ENCODE data around the gene FZR1.

Gene FZR1

DNA sequence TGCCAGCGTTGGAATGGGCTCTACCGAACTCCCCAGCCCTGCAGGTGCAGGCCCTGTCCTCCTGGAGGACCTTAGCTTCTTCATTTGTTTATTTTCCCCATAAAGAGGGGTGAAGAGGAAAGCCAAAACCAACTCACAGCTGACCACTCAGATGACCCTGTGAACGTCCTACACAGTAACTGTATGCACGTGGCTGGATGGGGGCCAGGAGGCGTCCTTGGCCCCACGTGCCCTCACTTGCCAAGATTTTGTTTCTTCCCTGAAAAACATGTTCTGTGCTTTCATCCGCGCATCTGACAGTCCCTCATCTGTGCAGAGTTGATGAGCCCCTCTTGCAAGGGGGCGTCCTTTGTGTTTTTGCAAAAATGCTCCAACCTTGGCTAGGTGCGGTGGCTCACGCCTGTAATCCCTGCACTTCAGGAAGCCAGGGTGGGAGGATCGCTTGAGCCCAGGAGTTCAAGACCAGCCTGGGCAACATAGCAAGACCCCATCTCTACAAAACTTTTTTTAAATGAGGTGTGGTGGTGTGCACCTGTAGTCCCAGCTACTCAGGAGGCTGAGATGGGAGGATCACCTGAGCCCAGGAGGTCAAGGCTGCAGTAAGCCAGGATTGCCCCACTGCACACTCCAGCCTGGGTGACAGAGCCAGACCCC lies 27.6 kb downstream of the FZR1 start:
- DNase-seq: no peak

DNA sequence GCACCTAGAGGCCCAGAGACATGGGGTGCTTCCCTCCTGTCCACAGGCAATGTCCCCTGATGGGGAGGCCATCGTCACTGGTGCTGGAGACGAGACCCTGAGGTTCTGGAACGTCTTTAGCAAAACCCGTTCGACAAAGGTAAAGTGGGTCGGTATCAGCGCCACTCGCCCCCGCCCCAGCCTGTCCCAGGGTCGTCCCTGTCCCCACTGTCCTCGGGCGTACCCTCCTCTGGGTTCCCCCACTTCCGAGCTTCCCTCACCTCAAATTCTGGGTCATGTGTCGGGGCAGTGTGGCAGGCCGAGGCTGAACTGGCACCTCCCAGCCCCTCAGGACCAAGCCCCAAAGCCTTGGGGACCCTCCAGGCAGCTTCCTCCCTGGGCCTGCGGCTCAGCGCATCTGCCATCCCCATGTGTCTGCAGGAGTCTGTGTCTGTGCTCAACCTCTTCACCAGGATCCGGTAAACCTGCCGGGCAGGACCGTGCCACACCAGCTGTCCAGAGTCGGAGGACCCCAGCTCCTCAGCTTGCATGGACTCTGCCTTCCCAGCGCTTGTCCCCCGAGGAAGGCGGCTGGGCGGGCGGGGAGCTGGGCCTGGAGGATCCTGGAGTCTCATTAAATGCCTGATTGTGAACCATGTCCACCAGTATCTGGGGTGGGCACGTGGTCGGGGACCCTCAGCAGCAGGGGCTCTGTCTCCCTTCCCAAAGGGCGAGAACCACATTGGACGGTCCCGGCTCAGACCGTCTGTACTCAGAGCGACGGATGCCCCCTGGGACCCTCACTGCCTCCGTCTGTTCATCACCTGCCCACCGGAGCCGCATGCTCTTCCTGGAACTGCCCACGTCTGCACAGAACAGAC lies 28.5 kb downstream of the FZR1 start:
- DNase-seq: no peak

DNA sequence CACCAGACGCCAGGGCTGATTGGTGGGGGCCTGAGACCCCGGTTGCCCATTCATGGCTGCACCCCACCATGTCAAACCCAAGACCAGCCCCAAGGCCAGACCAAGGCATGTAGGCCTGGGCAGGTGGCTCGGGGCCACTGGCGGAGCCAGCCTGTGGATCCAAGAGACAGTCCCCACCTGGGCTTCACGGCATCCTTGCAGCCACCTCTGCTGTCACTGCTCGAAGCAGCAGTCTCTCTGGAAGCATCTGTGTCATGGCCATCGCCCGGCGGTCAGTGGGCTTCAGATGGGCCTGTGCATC lies 29.1 kb downstream of the FZR1 start:
- DNase-seq: no peak

DNA sequence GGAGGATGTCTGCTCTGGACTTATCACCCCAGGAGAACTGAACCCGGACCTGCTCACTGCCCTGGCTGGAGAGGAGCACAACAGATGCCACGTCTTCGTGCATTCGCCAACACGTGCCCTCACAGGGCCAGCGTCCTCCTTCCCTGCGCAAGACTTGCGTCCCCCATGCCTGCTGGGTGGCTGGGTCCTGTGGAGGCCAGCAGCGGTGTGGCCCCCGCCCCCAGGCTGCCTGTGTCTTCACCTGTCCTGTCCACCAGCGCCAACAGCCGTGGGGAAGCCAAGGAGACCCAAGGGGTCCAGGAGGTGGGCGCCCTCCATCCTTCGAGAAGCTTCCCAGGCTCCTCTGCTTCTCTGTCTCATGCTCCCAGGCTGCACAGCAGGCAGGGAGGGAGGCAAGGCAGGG lies 29.5 kb downstream of the FZR1 start:
- no peak for DNase-seq

DNA sequence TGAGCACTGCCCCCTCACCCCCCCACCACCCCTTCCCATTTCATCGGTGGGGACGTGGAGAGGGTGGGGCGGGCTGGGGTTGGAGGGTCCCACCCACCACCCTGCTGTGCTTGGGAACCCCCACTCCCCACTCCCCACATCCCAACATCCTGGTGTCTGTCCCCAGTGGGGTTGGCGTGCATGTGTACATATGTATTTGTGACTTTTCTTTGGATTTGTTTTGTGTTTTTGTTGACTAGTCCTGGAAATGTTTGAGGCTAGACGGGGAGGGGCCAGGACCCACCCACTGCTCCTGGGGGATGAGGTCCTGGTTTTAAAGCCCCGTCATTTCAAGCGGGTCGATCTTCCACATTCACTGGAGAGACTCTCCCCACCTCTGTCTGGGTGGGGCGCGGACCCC lies 29.9 kb downstream of the FZR1 start:
- DNase-seq: no peak

DNA sequence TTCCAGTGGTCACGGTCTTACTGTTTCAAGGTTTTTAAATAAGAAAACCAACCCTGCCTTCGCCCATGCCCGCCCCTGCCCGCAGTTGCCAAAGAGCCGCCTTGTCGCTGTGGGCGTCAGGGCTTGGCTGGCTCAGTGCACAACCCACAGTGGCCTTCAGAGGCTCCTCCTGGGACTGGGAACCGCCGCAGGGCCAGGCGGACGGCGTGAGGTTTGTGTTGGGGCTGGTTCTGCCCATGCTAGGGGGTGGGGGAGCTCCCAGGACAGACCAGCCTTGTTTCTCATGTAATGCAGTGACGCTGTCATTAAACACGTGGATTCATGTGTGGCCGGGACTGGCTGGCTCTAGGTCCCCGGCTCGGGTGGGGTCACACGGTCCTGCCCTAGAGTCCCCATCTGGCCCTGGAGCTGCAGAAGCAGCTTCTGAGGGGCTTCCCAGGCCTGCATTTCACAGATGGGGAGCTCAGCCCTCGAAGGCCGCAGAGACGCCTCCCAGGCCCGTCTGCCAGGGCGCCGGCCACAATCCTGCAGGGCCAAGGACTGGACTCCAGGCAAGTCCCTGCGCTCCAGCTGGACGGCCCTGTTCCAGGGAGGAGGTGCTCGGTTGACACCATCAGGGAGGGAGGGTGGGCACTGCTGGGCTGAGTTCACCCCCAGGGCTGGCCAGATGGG lies 30.5 kb downstream of the FZR1 start:
- no peak for DNase-seq

DNA sequence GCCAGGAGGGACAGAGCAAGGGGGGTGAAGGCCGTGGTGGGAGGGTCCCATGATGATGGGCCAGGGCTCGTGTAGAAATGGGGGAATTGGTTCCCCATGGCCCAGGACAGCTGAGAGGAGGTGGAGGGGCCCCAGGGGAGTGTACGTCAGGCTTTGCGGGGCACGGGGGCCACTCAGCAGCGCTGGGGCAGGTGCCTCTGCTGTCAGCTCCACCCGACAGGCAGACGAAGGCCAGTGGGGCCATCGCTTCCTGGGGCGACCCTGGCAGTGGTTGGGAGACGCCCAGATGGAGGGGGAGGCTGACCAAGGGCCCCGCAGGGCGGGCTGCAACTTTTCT lies 31.0 kb downstream of the FZR1 start:
- no peak for DNase-seq

DNA sequence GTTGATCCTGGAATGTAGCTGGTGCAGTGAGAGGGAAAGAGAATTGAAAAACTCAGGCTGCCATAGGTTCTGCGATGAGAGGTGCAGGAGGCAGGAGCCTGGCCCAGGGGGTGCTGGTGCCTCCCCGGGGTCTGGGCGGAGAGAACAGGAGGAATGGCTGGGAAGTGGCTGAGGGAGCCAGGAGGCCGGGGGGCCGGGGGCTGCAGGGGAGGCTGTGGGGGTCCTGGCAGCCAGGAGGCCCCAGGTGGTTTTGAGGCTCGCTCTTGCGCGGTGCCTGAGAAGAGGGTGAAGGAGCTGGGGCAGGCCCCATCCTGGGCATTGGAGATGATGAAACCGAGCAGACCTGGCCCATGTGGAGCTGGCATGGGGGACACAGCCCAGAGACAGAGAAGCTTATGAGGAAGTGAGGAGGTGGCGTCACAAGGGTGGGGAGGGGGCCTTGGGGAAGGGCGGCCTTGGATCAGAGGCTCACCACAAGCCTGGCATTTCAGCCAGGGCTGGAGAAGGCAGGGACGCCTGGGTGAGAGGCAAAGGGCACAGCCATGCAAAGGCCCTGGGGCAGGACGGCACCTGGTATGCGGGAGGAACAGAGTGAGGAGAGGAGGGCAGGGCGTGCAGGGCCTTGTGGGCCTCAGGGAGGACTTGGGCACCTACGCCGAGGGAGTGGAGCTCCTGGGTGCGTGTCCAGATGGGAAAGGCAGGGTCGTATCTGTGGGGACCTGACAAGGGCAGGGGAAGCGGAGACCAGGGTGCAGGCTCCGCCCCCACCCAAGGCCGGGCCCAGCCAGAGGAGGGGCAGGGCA lies 31.5 kb downstream of the FZR1 start:
- DNase-seq: no peak

DNA sequence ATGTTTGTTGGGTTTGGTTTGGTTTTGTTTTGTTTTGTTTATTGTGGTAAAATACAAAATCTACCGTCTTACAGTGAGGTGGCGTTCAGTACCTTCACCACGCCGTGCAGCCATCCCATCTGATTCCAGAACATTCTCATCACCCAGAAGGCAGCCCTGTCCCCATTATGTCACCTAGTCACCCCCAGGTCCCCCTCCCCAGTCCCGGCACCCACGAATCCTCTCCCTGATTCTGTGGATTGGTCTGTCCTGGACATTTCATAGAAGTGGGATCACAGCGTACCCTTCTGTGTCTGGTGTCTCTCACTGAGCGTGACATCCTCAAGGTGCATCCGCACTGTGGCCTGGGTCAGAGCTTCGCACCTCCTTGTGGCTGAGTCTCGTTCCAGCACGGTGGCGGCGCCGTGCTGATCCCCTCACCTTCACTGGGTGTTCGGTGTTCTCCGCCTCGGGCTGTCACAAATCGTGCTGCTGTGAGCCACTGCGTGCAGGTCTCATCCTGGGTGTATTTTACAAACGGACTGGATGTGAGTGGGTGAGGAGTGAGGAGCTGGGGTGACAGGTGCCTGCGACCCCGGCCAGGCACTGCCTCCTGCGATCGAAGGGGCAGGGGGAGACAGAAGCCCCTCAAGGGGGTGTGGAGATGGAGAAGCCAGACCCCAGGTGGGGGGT lies 32.3 kb downstream of the FZR1 start:
- no peak for DNase-seq

DNA sequence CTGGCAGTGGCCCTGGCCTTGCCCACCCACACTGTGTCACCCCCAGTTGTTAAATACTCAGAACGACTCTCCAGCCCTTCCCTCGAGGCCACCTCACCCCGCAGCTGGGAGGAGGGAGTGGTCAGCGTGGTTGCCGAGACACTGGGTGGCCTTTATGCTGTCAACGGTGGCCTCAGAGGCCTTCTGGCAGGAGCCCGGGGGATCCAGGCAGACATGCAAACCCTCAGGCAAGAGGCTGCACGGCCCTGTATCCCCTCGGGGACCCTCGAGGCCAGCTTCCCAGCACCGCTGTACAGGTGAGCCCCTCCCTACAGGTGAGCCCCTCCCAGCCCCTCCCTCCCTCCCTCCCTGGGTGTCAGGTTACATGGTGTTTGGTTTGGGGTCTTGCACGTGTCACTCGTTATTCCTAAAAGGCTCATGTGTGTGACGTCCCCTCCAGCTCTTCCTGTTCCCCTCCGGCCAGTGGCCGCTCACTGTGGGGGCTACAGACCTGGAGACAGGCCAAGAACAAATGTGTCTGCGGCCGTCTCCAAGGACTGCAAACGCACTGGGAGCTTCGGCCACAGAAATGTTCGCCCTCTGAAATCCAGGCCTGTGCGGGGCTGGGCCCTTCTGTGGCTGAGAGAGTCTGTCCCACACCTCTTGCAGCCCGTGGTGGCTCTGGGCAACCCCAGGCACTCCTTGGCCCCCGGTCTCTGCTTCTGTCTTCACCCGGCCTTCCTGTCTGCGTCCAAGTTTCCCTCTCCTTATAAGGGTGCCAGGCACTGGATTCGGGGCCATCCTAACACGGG lies 33.0 kb downstream of the FZR1 start, which contains the start of gene TEKTIP1:
TSS of gene TEKTIP1 (plus strand) at position 210 of the 791 bp plus-strand sequence. CDS start at position 214, 4 bp downstream.
- DNase-seq: no peak

DNA sequence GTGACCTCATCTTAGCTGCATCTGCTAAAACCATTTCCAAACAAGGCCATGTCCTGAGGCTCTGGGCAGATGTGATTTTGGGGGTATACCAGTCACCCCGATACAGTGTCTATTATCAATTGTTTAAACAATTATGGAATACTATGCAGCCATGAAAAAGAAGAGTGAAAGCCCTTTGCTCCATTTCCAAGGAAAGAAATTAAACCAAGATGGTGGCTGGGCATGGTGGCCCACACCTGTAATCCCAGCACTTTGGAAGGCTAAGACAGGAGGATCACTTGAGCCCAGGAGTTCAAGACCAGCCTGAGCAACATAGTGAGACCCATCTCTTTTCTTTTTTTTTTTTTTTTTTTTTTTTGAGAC lies 33.6 kb downstream of the FZR1 start:
- no peak for DNase-seq

DNA sequence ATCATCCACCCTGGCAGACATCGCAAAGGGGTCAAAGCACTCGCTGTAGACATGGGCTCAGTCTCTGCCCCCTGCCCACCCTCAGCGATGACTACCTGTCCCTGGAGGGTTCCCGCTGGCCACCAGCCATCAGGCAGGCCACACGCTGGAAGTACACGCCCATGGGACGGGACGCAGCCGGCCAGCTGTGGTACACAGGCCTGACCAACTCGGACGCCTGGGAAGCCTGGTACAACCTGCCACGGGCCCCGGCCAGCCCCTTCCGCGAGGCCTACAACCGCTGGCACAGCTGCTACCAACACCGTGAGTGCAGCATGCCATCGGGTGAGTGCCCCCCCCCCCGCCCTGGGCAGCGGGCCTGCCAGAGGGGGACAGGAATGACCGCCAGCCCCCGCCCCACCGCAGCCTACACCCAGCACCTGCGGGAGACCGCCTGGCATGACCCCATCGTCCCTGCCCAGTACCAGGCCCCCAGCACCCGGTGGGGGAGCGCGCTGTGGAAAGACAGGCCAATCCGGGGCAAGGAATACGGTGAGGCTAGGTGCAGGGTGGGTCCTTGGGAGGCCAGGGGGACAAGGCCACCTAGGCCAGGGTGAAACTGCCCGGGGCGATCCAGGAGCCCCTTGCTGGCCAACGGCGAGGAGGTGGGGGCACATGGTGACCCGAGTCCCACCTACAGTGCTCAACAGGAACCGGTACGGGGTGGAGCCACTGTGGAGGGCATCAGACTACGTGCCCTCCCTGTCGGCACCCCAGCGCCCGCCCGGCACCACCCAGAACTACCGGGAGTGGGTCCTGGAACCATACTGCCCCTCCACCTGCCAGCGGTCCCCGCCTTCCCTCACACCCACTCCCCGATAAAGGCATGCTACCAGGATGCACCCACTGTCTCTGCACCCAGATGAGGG lies 37.3 kb downstream of the FZR1 start:
- DNase-seq: no peak

DNA sequence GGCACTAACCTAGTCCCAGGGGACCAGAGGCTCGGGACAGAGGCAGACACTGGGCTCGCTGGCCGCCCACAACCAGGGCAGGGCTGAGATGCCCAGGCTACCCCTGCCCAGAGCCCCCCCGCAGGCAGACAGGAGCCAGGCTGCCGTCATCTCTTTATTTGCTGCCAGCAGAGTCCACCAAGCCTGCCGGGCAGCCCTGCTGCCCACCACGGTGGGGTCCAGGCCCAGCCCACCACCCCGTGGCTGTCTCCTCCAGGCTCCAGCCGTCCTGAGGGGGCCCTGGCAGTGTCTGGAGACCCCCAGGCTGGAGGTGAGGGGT lies 37.9 kb downstream of the FZR1 start:
- no peak for DNase-seq

DNA sequence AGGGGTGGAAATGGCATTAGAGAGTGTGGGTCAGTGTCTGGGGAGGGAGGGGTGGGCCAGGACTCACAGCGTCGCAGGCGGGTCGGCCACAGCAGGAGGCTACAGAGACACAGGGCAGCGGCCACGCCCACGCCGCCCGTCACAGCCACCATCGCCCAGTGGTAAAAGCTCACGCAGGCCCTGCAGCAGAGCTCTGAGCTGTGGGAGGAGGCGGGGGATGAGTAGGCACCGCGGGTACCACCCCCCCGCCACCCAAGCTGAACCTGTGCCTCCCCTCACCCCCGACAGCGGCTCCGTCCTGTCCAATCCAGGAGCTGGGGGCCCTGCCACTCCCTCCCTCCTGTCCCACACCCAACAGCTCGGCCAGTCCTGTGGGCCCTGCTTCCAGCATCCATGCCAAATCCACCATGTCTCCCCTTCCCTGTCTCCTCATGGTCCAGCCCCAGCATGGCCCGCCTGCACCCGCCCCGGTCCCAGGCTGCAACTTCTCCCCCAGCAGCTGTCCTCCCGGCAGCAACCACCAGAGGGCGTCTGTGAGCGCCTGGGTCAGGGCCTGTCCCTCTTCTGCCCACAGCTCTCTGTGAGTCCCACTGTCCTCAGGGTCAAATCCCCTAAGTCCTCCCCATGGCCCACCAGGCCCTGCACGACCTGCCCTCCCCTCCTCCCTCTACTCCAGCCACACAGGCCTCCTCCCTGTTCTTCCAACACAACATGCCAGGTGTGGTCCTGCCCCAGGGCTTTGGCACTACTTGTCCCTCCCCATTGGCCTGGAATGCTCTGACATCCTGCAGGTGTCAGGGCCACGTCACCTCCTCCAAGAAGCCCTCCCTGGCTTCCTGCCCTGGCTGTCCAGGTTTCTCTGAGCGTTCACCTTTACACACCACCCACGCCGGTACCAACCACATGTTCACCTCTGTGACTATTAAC lies 38.9 kb downstream of the FZR1 start:
- peak; percentile 37 for DNase-seq

DNA sequence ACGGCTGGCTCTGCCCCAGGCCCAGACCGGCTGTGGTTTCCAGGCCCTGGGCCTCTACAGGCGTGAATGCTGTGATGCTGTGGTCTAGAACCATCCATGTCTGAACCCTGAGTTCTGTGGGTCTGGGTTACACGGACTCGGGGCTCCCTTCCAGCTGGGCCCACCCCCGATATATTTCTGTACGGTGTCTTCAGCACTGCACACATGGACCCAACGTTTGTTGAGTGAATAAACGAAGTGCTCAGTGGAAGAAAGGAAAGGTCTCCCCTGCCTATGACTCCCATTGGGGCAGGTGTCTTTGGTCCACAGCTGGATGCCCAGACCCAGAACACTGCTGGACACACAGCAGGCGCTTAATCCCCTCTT lies 39.5 kb downstream of the FZR1 start:
- no peak for DNase-seq

DNA sequence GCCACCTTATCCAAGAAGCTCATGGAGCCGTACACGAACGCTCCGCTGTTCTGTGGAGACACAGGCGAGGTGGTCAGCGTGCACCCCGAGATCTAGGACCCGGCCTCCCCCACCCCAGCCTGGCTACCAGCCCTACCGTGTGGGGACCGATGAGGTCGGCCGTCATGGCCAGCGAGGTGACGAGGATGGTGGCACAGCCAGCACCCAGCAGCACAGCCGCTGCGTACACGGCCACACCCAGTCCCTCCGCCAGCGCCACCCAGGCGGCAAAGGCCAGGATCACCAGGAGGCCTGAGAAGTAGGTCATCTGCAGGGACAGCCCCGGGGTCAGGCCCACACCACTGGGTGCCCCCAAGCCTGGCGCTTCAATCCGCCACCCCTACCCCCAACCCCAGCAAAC lies 40.0 kb downstream of the FZR1 start:
- DNase-seq: no peak

DNA sequence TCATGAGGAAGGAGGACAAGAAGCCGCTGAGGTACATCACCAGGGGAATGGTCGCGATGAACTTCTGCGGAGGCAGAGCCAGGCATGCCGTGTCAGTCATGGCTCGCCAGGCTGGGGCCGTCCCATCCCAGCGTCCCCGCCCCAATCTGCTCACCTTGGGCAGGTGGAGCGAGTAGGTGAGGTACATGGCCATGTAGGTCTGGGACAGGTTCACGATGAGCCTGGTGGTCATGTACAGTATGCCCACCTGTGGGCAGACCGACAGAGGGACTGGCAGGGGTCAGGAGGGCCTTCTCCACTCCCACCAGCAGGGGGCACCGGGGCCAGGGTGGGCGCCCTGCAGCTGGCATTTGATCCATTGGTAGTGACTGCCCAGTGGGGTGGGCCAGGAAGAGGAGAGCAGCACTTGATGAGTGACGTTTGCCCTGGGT lies 41.2 kb downstream of the FZR1 start:
- DNase-seq: no peak

DNA sequence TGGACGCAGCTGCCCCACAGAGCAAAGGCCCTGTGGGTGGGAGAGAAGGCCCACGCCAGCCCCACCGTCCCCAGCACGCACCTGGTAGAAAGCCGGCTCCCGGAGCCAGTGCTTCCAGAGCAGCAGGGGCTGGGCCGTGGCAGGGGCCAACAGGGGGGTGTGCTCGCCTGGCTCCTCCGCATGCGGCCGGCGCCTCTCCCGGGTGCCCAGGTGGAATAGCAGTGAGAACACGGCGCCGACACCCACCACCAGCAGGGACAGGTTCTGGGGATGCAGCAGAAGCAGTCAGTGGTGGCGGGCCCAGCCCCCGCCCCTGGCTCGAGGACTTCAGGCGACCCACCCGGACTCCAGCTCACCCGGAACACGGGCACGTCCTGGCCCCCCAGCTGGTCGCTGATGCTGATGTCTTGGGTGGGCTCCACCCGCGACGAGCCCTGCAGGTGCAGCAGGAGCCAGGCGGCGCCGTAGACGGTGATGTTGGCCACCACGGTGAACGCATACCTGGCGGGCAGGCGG lies 41.7 kb downstream of the FZR1 start:
- no peak for DNase-seq

DNA sequence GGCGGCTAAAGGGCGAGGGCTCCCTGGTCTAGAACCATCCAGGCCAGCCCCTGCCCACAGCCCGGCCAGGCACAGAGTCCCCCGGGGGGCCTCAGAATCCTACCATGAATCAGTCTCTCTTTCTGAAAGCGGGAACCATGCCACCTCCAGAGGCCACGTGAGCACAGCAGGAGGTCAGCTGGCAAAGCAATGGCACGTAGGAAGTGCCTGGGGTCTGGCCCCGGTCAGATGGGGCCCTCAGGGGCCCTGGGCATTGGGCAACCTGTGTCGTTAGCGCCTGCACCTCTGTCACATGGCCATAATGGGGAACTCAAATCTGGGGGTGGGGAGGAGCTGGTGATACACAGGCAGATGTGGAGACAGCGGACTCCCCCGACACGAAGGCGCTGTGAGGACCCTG lies 42.5 kb downstream of the FZR1 start:
- DNase-seq: no peak

DNA sequence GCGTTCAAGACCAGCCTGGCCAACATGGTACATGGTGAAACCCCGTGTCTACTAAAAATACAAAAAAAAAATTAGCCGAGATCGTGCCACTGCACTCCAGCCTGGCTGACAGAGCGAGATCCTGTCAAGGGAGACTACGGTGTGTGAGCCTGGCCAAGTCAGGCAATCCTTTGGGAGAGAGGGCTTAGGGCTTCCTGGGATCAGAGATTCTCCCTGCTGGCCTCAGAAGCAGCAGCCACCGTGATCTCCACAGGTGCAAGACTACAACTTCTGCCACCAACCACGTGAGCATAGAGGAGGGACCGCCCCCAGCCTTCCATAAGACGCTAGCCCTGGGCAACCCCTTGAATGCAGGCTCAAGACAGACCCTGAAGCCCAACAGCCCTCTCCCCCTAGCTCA lies 43.7 kb downstream of the FZR1 start:
- no peak for DNase-seq
